GM19463 (cell line): Measurements from ENCODE around the gene SRD5A1.
"Not testable (repeated sequence)": the region's sequence is repeated elsewhere in the genome, so short reads cannot be mapped to it uniquely, and the experiment has no call there.

Experiments used
- ATAC-seq: cut with Tn5 transposase; IDR thresholded peaks from one replicate; pipeline ENCODE4 v1.9.1; 2021; ENCODE audit warnings: mild to moderate bottlenecking, moderate library complexity; ENCODE audit not compliant: unreplicated experiment

SRD5A1 gene

GRCh38 chr5:6642655-6643054 lies 9.4 kb downstream of the SRD5A1 start:
- ATAC-seq, result no peak

DNA sequence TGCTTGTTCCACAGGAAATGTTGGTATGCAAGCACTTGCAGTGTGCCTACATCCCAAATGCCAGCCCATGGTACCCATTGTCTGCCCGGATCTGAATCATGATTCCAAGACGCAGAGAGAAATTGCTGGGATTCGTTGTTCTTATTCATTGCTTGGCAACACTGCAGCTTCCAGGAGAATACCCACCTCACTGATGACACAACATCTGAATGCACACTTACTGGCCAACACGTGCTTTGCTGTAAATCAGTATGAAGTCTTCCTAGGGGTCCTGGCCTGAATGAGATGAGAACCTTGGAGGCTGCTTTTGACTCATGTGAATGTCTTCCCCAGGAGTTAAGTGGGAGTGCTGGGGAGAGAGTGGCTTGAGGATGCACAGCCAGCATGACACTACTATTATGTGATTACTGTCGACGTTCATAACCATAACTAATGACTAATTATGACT lies 11.6 kb downstream of the SRD5A1 start:
- no peak for ATAC-seq

- not testable (repeated sequence) for ATAC-seq
Measured at GRCh38 chr5:6645571-6646362, 12.5 kb downstream of the SRD5A1 start.

DNA sequence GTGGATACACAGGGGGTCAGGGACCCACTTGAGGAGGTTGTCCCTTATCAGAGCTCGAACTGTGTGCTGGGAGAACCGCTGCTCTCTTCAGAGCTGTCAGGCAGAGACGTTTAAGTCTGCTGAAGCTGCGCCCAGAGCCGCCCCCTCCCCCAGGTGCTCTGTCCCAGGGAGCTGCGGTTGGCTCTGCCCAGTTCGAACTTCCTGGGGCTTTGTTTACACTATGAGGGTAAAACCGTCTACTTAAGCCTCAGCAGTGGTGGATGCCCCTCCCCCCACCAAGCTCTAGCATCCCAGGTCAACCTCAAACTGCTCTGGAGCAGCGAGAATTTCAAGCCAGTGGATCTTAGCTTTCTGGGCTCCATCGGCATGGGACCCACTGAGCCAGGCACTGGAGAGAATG lies 15.9 kb downstream of the SRD5A1 start:
- ATAC-seq, result no peak

DNA sequence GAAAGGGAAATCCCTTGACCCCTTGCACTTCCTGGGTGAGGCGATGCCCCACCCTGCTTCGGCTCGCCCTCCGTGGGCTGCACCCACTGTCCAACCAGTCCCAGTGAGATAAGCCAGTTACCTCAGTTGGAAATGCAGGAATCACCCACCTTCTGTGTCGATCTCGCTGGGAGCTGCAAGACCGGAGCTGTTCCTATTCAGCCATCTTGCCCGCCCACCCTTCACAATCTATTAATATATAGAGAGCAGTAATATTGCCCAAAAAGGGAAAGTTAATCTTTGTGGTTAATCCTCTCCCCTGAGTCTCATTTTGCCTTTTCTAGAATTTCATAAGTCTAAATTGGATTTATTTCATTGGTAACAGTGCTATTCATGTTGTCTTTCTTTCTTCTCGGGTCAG lies 16.4 kb downstream of the SRD5A1 start:
- ATAC-seq, result no peak

GRCh38 chr5:6652025-6652424 lies 18.8 kb downstream of the SRD5A1 start:
- ATAC-seq, result peak; percentile 95

- no peak for ATAC-seq
Measured at GRCh38 chr5:6655432-6655831, 22.2 kb downstream of the SRD5A1 start.

GRCh38 chr5:6656680-6657079 lies 23.4 kb downstream of the SRD5A1 start:
- ATAC-seq, result no peak

- peak; percentile 84 for ATAC-seq
Measured at GRCh38 chr5:6659941-6660684, 26.9 kb downstream of the SRD5A1 start.

- peak; percentile 35 for ATAC-seq
Measured at GRCh38 chr5:6660688-6661087, 27.4 kb downstream of the SRD5A1 start.

GRCh38 chr5:6666762-6667161 lies 33.5 kb downstream of the SRD5A1 start:
- no peak for ATAC-seq

DNA sequence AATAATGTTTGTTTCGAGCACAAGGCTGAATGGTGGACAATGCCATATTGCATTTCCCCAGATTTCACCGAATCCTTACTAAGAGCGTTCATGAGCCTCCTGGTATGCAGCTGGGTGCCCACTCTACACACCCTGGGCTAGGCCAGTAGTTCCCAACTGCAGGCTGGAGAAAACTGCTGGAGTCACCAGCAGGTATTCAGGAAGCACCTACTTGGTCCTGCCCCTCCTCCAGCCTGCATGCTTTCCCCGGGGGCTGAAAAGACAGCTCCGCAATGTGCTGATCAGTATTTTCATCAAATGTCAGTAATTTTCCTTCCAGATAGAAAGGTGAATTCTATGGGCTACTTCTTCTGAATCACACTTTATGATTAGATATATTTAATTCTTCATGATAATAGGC lies 34.4 kb downstream of the SRD5A1 start:
- no peak for ATAC-seq

- not testable (repeated sequence) for ATAC-seq
Measured at GRCh38 chr5:6668717-6669116, 35.5 kb downstream of the SRD5A1 start.

- ATAC-seq, result no peak
Measured at GRCh38 chr5:6673031-6673430, 39.8 kb downstream of the SRD5A1 start.

DNA sequence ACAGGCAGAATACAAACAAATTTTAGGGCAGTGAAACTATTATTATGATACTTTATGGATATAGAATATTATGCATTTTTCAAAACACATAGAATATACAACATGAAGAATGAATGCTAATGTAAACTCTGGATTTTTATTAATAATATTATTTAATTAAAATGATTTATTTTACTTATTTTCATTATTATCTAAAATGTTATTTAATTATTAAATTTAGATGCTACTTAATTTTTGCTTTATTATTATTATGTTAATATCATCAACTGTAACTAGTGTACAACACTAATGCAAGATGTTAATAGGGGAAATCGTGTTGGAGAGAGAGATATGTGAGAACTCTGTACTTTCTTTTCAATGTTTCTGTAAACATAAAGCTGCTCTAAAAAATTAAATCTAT lies 40.7 kb downstream of the SRD5A1 start:
- ATAC-seq, result no peak

GRCh38 chr5:6674421-6674820 lies 41.2 kb downstream of the SRD5A1 start:
- no peak for ATAC-seq

GRCh38 chr5:6674886-6675285 lies 41.6 kb downstream of the SRD5A1 start:
- ATAC-seq, result no peak

- ATAC-seq, result no peak
Measured at GRCh38 chr5:6675784-6676491, 42.7 kb downstream of the SRD5A1 start.

DNA sequence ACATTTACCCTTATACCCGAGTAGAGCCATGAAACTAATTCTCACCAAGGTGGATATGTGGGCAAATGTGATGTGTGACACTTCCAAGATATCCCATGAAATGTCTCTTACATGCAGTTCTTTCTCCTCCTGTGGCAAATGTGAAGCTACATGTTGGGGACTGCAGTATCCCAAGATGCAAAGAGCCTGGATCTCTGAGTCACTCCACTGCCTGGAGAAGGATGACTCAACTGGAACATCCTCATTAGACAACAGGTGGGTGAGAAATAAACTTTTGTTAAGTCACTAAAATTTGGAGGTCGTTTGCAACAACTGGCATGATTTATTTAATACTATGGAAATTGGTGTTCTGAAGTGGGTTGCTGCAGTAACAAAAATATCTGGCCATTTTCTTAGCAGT lies 43.5 kb downstream of the SRD5A1 start:
- no peak for ATAC-seq

DNA sequence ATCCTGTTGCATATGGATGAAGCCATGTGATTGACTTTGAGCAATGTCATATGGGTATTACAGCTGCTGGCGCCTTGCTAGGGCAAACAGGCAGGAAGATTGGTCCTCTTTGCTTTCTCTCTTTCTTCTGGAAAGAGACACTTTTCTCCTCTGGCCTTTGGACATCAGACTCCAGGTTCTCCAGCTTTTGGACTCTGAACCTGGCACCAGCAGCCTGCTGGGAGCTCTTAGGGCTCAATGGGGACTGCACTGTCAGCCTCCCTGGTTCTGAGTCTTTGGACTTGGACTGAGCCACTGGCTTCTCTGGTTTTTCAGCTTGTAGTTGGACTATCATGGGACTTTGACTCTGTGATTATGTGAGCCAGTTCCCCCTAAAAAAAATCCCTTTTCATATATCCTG lies 45.1 kb downstream of the SRD5A1 start:
- no peak for ATAC-seq

DNA sequence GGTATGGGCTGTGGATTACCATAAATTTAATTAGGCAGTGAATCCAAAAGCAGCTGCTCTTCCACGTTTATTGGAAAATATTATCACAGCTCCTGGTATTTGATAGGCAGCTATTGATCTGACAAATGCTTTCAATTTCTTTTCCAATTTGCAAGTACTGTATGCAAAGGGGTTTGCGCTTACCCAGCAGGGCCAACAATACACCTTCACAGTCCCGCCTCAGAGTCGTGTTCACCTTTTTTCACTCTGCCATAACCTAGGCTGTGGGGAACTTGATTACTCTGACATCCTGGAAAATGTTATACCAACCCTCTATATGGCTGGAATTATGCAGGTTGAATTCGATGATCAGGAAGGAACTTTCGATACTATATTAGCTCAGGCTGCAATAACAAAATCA lies 47.7 kb downstream of the SRD5A1 start:
- ATAC-seq, result no peak

DNA sequence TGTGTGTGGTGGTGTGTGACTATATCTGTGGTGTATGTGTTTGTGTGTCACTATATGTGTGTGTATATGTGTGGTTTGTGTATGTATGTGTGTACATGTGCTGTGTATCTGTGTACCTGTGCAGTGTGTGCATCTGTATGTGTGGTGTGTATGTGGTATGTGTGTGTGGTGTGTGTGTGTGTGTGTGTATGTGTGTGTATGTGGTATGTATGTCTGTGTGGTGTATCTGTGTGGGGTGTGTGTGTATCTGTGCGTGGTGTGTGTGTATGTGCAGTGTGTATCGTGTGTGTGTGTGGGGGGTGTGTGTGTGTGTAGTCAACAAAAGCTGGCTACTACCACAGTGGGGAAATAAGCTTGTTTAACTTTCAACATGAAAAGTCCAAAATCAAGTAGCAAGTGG lies 48.4 kb downstream of the SRD5A1 start:
- no peak for ATAC-seq
